Thoracic aorta (tissue), 2 donors: Measurements from ENCODE around the gene TNK1. TPM values are rescaled to one million over a fixed set of nuclear protein-coding genes. Genes with fewer than 3 reads are reported as not detected.

Experiments used
- ATAC-seq: fragments of 150-250 bp; one replicate; pipeline ENCODE4 v1.8.0; 2017; ENCODE audit warnings: low read depth; ENCODE audit not compliant: insufficient number of reproducible peaks, low FRiP score
- DNase-seq: peaks from one replicate; pipeline ENCODE4 v3.0.0-alpha.2; 2020; ENCODE audit warnings: low spot score
- H3K27ac ChIP-seq, 2 donors: fragments of 200-600 bp; sonication (generic); 1 replicate in 1 of 2; 2 replicates in 1 of 2; pipeline ENCODE4 v1.5.1; 2016; ENCODE audit warnings: mild to moderate bottlenecking in 2 of 2, moderate library complexity in 2 of 2
- H3K27me3 ChIP-seq: fragments of 200-600 bp; sonication (generic); replicated peaks from 2 replicates; pipeline ENCODE4 v1.6.0; 2016; ENCODE audit warnings: mild to moderate bottlenecking; ENCODE audit not compliant: insufficient read depth
- H3K36me3 ChIP-seq: fragments of 200-600 bp; sonication (generic); one replicate; pipeline ENCODE4 v1.5.1; 2016
- H3K4me1 ChIP-seq, 2 donors: fragments of 200-600 bp; sonication (generic); 1 replicate in 1 of 2; 2 replicates in 1 of 2; pipeline versions ENCODE4 v1.5.1 to v1.6.0; 2016; ENCODE audit warnings: low read depth in 2 of 2, mild to moderate bottlenecking in 1 of 2; ENCODE audit not compliant: control insufficient read depth in 1 of 2
- H3K4me3 ChIP-seq: fragments of 200-600 bp; sonication (generic); 2 replicates; pipeline ENCODE4 v1.5.1; 2016; ENCODE audit warnings: mild to moderate bottlenecking
- H3K9me3 ChIP-seq: fragments of 200-600 bp; sonication (generic); 2 replicates; pipeline ENCODE4 v1.5.1; 2016
- CTCF ChIP-seq: fragments of 200-600 bp; sonication (generic); IDR thresholded peaks from one replicate; pipeline ENCODE4 v1.5.1; 2019; ENCODE audit warnings: antibody characterized with exemption
- total RNA-seq, 2 donors: library from RNA; depleted of rRNA; stranded (reverse); fragments of >200 nt; gene quantifications; one replicate each; pipeline versions ENCODE4 v1.1.0 to v1.2.3, GENCODE V29; 2016

The TNK1 gene
- total RNA-seq, 2 donors from 2014 or later: 3.7 to 4.7 TPM

- H3K27ac ChIP-seq: no peak overlapping the region
- H3K4me1 ChIP-seq: peaks cover 7 to 11% of the 10 kb centered on the region in 2 donors
- no peaks in the 10 kb centered on the region for H3K9me3 ChIP-seq
- no peaks in the 10 kb centered on the region for H3K36me3 ChIP-seq
- H3K4me3 ChIP-seq: no peak overlapping the region
- no peak for TF ChIP-seq CTCF
- no peaks in the 10 kb centered on the region for H3K27me3 ChIP-seq
- ATAC-seq (no peak), DNase-seq (no peak)
Measured at GRCh38 chr17:7408252-7408727, 27.4 kb downstream of the TNK1 start.

- Histone ChIP-seq H3K27ac (no peak overlapping the region), H3K36me3 (no peaks in the 10 kb centered on the region), H3K4me3 (no peak overlapping the region), H3K4me1 (peaks cover 7 to 11% of the 10 kb centered on the region in 2 donors), H3K9me3 (no peaks in the 10 kb centered on the region), H3K27me3 (no peaks in the 10 kb centered on the region)
- no peak for TF ChIP-seq CTCF
- DNase-seq (no peak), ATAC-seq (no peak)
Measured at GRCh38 chr17:7408863-7409262, 28.0 kb downstream of the TNK1 start.

GRCh38 chr17:7409716-7410115 is 28.8 kb downstream of the TNK1 start:
- no peaks in the 10 kb centered on the region for H3K9me3 ChIP-seq
- no peaks in the 10 kb centered on the region for H3K27me3 ChIP-seq
- H3K4me3 ChIP-seq: no peak overlapping the region
- H3K36me3 ChIP-seq: no peaks in the 10 kb centered on the region
- DNase-seq: no peak
- ATAC-seq: no peak
- no peak overlapping the region for H3K27ac ChIP-seq
- no peak for TF ChIP-seq CTCF
- H3K4me1 ChIP-seq: peaks cover 7 to 11% of the 10 kb centered on the region in 2 donors

GRCh38 chr17:7410634-7411426 is 29.9 kb downstream of the TNK1 start:
- DNase-seq: no peak
- Histone ChIP-seq H3K27ac (no peak overlapping the region), H3K4me1 (peaks cover 0 to 5% of the 10 kb centered on the region in 2 donors), H3K9me3 (no peaks in the 10 kb centered on the region), H3K36me3 (no peaks in the 10 kb centered on the region), H3K27me3 (no peaks in the 10 kb centered on the region), H3K4me3 (no peak overlapping the region)
- ATAC-seq: no peak
- TF ChIP-seq CTCF: no peak

GRCh38 chr17:7411427-7411750 is 30.5 kb downstream of the TNK1 start:
- no peaks in the 10 kb centered on the region for H3K27me3 ChIP-seq
- no peaks in the 10 kb centered on the region for H3K9me3 ChIP-seq
- no peak for ATAC-seq
- DNase-seq: no peak
- H3K27ac ChIP-seq: no peak overlapping the region
- no peaks in the 10 kb centered on the region for H3K4me1 ChIP-seq
- no peak overlapping the region for H3K4me3 ChIP-seq
- no peaks in the 10 kb centered on the region for H3K36me3 ChIP-seq
- TF ChIP-seq CTCF: no peak
